ENCODE data around the gene PMM2. TPM values are rescaled to one million over a fixed set of nuclear protein-coding genes. Genes with fewer than 3 reads are reported as not detected.
A peak's percentile ranks its signal among the peaks of the same experiment; 100 is the strongest.

PMM2 gene
- total RNA-seq, 1 experiment from 2014 or later: 58.4 TPM

DNA sequence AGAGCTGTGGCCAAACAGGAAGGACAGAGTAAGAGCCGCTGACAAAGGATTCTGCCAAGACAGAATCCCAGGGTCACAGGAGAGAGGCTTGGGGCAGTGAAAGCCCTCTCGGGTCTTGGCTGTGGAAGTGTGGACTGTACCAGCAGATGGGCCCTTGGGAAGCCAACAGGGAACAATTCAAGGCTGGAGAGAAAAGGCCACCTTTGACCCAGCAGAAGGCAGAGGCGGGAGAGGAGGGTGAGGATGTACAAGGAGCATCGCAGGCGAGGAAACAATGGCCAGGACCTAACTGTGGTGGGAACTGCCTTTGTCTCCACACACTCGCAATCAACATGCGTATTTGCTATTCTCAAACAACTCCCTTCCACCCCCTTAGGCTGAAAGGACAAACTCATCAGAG is 55.5 kb downstream of the PMM2 start:
- TF ChIP-seq POLR2AphosphoS5 (IDR thresholded peaks at IDR 0.05; ENCODE audit: low read depth, low read length): peak; percentile 54; the same call in 1 of the 2 replicates
- TF ChIP-seq, protein P1, sequence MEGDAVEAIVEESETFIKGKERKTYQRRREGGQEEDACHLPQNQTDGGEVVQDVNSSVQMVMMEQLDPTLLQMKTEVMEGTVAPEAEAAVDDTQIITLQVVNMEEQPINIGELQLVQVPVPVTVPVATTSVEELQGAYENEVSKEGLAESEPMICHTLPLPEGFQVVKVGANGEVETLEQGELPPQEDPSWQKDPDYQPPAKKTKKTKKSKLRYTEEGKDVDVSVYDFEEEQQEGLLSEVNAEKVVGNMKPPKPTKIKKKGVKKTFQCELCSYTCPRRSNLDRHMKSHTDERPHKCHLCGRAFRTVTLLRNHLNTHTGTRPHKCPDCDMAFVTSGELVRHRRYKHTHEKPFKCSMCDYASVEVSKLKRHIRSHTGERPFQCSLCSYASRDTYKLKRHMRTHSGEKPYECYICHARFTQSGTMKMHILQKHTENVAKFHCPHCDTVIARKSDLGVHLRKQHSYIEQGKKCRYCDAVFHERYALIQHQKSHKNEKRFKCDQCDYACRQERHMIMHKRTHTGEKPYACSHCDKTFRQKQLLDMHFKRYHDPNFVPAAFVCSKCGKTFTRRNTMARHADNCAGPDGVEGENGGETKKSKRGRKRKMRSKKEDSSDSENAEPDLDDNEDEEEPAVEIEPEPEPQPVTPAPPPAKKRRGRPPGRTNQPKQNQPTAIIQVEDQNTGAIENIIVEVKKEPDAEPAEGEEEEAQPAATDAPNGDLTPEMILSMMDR (IDR thresholded peaks at IDR 0.05): no peak
- Histone ChIP-seq H3K36me3 (ENCODE audit: control insufficient read depth, insufficient read depth, low read length) (peaks cover 5% of the 10 kb centered on the region), H3K27ac (ENCODE audit: low read length) (peak overlapping the region; percentile 58; the same call in 1 of the 2 replicates), H3K4me1 (ENCODE audit: control insufficient read depth, insufficient read depth, low read length) (peaks cover 41% of the 10 kb centered on the region), H3K27me3 (ENCODE audit: control insufficient read depth, insufficient read depth, low read length) (no peaks in the 10 kb centered on the region), H3K9me3 (ENCODE audit: control insufficient read depth, insufficient read depth, low read depth, low read length) (no peaks in the 10 kb centered on the region), H3K4me3 (ENCODE audit: low read depth in 2 of 2, low read length in 2 of 2) (no peak overlapping the region)
- DNase-seq (ENCODE audit: low read depth, low spot score) (no peak), ATAC-seq (no peak)
- ChIA-PET CTCF (no interaction called here), POLR2A (no interaction called here)
- TSS peak; percentile 64 for BruUV-seq (replicated peaks)
- in situ Hi-C loops (cut with HindIII; ENCODE audit: low pct_unique_long_range_greater_than_20kb, low sequenced_read_pairs) (no loop called here), intact Hi-C loops (cut with micrococcal nuclease; ENCODE audit: unreplicated experiment) (no loop called here)

DNA sequence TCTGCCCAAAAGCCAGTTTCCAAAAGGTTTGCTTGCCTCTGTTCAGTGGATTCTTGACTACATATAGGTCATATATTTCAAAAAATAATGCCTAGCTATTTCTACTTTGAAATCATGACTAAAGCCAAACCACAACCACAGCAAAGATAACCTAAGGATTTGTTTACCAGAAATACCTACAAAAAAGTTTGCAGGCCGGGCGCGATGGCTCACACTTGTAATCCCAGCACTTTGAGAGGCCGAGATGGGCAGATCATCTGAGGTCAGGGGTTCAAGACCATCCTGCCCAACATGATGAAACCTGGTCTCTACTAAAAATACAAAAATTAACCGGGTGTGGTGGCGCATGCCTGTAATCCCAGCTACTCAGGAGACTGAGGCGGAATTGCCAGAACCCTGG is 56.0 kb downstream of the PMM2 start:
- CTCF ChIA-PET: interaction anchor here (1.1 kb wide), 1 partner anchor 18 kb away, joined by 9 read pairs; no protein-coding TSS in a partner anchor
- intact Hi-C loops (cut with micrococcal nuclease; ENCODE audit: unreplicated experiment): no loop called here
- in situ Hi-C loops (cut with HindIII; ENCODE audit: low pct_unique_long_range_greater_than_20kb, low sequenced_read_pairs): no loop called here

More for the DNA sequence above, 56.0 kb downstream of the PMM2 start:
- H3K27ac ChIP-seq (ENCODE audit: low read length): peak overlapping the region; percentile 1; the same call in 1 of the 2 replicates
- no peaks in the 10 kb centered on the region for H3K27me3 ChIP-seq (ENCODE audit: control insufficient read depth, insufficient read depth, low read length)
- TF ChIP-seq, protein P1 (IDR thresholded peaks at IDR 0.05): no peak
- TF ChIP-seq POLR2AphosphoS5 (IDR thresholded peaks at IDR 0.05; ENCODE audit: low read depth, low read length) (no peak), SIN3A (IDR thresholded peaks at IDR 0.05; ENCODE audit: borderline replicate concordance, insufficient read depth, low read depth, low read length) (no peak), TCF7L2 (IDR thresholded peaks at IDR 0.05; ENCODE audit: low read depth, low read length) (no peak), REST (IDR thresholded peaks at IDR 0.05; ENCODE audit: insufficient read depth in 1 of 2, low read depth in 2 of 2, low read length in 1 of 2) (no peak)
- H3K4me1 ChIP-seq (ENCODE audit: control insufficient read depth, insufficient read depth, low read length): peaks cover 37% of the 10 kb centered on the region
- no TSS peak for BruUV-seq (replicated peaks)
- H3K36me3 ChIP-seq (ENCODE audit: control insufficient read depth, insufficient read depth, low read length): peaks cover 4% of the 10 kb centered on the region; the same call in 1 of the 2 replicates
- ATAC-seq (no peak), DNase-seq (ENCODE audit: low read depth, low spot score) (no peak)
- H3K4me3 ChIP-seq (ENCODE audit: low read depth in 2 of 2, low read length in 2 of 2): no peak overlapping the region
- POLR2A ChIA-PET: interaction anchor here (0.6 kb wide), 1 partner anchor 15 kb away, joined by 4 read pairs; the partner anchor contains the start of gene CARHSP1
- no peaks in the 10 kb centered on the region for H3K9me3 ChIP-seq (ENCODE audit: control insufficient read depth, insufficient read depth, low read depth, low read length)
